HG02588 (cell line): ENCODE data around the gene GJB2.
"Not testable (repeated sequence)": the region's sequence is repeated elsewhere in the genome, so short reads cannot be mapped to it uniquely, and the experiment has no call there.

ENCODE experiments used
- ATAC-seq: cut with Tn5 transposase; IDR thresholded peaks from one replicate; pipeline ENCODE4 v1.9.1; 2021; ENCODE audit warnings: mild to moderate bottlenecking, moderate library complexity; ENCODE audit not compliant: unreplicated experiment

GJB2 gene

DNA sequence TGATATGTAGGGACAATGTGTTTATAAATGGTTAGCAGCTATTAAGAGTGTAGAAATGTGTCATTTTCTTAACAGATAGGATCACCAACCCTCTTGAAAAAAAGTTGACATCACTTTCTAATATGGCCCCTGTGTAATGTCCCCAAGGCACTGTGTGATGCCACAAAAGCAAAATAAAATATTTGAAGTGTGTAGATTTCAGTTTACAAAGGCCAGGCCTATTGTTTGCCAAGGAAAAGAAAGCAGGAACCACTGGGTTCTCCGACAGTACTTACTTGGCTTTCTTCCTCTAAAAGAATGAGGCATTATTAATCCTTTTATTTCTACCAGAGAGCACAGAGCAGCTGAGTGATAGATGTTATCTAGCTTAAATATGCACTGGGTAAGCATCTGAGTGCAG is 21.4 kb downstream of the GJB2 start:
- no peak for ATAC-seq

DNA sequence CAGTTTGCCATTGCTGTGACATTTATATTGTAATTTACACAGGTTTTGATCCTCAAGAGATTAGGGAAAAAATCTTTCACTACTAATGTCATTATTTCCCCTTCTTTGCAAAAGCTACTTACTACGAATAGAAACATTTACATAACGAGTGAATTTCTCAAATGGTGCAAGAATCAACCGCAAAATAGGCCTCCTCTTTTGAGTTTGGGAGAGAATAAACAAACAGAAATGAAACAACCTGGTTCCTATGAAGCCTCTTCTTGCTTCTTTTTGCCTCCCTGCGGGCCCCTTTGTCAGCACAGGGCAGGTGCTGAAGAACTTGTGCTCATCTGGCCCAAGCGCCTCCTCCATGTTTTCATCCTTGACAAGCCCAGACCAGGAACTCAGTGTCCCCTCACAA is 21.8 kb downstream of the GJB2 start:
- ATAC-seq, result no peak

DNA sequence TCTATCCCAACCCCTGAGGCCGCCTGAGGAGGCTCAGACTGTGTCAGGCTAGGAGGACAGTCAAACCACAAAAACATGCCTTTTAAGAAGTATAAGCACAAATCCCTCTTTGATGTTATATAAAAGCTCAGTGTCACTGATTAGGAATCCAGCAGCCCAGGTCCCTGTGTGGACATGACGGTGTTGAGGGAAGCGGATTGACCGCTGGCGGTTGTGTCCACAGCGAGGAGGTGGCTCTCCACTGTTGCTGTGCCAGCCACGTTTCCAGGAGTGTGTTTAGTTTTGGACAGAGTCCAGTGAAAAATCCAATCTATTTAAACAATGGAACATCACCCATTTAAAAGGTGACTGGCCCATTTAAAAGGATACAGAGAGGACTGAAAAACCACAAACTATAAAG is 24.3 kb downstream of the GJB2 start:
- ATAC-seq, result no peak

DNA sequence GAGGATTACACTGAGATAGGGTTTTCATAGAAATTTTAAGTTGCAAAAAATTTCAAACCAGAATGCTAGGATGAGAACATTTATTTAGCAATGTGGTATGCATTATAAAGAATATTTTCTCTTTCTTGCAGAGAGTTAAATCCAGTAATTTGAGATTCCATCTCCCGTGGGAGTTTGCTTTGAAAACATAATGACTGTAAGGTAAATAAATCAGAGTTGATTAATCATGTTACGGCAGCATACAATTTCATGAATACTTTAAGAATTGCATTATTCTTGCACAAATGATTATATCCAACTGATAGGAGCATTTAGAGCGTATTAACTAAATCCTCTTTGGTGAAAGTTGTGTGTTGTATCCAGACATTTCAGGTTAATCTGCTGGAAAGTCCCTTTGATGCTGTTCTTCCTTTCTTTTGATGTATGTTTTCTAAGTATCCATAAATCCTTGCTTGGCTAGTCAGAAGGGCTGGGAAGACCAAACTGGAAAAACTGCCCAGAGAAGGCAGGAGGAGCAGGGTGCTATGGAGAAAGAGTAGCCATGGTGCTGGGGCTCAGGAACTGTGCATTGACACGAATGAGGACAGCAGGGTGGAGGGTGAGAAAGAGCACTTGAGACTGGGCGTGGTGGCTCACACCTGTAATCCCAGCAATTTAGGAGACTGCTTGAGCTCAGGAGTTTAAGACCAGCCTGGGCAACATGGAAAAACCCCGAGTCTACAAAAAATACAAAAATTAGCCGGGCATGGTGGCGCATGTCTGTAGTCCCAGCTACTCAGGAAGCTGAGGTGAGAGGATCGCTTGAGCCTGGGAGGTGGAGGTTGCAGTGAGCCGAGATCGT is 27.1 kb downstream of the GJB2 start:
- ATAC-seq, result no peak

DNA sequence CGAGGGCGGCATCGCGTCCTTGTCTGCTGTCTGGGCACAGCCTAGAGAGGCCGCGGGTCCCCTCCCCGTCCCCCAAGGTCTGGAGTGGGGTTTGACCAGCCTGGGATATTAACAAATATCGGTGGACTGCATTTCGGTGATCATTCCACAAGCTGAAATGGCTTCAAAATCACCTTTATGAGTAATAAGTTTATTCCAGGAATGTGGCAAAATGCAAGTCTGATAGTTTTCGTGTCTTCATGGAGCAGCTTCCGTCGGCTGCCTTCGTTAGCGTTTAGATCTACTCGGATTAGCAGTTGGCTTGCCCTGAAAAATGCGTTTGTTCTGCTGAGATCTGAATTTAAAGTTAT is 30.8 kb downstream of the GJB2 start:
- no peak for ATAC-seq

DNA sequence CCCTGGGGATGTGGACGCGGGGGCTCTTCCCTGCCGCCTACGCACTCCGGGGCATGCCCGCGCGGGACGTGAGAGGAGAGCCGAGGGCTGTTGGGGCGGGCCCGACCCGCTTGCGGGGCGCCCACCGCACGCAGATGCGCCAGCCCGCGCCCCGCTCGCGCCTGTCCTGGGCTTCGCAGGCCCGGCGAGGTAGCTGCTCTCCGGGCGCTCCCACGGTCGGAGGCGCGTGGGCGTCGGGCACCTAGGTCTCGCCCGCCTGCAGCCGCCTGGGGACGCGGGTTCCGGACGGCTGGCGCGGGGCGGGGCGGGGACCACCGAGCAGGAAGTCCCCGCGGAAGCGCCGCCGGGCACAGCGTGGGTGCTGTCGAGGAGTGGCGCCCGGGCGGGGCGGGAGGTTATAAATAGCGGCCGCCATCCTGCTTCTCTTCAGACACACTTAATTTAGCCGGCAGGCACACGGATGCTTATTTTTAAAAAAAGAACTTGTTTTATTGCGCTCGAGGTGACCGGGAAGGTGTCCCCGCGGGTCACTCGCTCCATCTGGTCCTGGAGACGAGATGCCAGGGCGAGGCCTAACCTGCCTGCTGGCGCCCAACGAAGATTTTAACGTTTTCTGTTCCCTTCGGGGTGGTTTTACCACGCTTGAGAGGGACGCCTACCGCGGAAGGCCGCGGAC is 31.3 kb downstream of the GJB2 start:
- ATAC-seq, result peak; percentile 56

DNA sequence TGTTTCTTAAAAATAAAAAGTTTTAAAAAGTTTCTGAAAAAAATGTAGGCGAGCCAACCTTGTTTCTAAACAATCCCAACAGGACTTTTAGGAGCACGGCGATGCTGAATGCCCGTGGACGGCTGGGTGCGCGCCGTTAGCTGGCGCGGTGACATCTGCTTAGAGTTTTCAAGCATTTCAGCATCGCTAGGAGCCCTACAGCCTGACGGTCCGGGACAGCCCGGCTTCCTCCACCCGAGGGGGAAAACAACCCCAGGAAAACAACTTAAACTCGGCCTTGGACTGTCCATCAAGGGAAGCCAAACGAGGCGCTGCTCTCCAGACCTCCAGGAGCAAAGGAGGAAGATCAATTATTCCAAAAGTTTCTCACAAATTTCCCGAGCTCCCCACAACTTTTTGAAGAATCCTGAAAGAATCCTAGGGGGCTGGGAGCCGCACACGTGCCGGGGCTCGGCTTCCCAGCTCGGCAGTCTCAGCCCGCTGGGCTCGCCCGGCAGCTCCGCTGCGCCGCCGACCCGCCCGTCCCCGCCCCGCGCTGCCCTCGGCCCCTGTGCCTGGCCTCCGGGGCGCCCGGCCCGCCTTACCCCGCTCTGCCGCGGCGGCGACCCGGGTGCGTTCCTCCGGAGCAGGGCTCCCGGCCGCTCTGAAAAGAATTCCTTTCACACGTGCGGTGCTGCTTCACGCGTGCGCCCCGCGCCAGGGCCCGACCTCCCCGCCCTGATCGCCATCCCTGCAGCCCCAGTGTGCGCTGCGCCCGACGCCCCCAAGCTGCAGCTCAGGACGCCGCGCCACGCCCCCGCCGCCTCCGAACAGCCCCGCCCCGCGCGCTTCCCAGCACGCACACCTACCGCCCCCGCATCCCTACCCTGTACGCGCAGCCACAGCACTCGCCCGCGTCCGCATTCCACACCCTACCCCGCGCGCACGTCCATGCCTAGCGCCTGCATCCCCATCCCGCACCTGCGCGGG is 32.1 kb downstream of the GJB2 start, which contains the start of gene GJA3:
Gene GJA3 (minus strand): TSS at position 747 of the 969 bp plus-strand sequence. CDS start 17,764 bp downstream, outside the sequence.
- peak; percentile 65 for ATAC-seq

DNA sequence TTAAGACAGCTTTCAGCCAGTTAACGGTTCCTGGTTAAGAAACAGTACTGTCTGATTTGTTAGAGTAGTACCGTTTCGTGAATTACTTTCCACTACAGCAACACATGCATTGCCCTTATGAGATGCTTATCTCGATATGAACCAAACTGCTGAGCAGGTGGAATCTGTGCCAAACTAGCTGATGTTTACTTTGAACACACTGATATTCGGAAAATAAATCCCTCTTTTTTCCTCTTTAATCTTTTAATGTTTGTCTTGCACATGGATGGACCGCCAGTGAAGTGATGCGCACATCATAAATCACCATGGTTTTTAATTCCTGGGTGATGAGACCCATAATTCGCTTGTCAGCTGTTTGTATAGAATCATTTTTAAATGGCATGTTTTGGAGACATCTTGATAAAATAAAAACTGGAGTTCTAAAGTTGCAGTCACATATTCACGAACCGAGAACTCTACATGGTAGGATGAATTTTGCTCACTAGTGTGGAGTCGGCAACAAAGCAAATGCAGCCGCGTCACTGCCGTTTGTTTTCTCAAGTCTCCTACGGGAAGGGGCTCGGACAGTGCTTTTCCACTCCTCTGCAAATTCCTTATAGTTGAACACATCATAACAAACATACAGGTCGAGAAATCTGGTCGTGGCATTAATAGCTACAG is 33.0 kb downstream of the GJB2 start:
- no peak for ATAC-seq

DNA sequence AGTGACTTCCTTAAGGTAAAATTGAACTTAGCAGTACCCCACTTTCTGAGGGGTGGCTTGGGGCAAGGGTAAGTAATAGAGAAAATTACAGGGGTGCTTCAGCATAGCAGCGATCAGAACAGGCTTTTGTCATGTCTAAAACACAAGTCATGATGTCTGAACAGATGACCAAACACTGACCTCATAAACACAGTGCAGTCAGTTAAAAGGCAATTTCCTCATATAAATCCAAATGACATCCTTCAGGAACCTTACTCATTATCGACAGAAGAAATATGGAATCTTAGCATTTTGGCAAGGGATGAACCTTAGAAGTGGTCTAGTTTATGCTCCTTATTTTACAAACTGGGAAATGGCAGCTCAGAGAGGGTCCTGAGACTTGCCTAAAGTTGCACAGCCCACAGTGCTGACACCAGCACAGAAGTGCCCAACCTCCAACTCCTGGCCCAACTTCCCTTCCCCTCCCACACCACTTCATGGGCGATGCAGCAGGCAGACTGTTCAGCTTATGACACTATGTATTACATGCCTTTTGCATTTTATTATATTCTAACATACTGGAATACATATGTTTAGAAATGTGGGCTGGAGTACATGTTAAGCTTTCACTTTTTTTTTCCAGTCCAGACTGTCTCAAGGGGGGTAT is 35.5 kb downstream of the GJB2 start:
- ATAC-seq, result no peak

DNA sequence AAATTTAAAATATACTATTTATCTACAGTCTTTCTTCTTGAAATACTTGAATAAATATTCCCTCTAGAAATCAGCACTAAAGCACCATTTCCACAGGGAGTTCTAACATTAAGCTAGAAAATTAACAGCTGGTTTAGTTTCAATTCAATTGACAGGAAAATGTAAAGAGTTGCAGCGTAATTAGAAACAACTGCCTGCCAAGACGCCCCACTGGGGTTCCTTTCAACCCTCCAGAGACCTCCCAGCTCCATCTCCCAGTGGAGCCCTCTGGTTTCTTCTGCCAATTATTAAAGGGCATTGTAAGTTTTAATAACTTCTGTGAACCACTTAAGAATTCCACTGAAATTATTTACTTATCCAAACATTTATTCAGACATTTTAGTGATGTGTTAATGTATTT is 36.0 kb downstream of the GJB2 start:
- ATAC-seq, result no peak

DNA sequence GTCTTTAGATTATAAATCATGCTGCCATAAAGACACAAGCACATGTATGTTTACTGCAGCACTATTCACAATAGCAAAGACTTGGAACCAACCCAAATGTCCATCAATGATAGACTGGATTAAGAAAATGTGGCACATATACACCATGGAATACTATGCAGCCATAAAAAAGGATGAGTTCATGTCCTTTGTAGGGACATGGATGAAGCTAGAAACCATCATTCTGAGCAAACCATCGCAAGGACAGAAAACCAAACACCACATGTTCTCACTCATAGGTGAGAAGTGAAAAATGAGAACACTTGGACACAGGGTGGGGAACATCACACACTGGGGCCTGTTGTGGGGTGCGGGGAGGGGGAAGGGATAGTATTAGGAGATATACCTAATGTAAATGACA is 39.4 kb downstream of the GJB2 start:
- not testable (repeated sequence) for ATAC-seq

DNA sequence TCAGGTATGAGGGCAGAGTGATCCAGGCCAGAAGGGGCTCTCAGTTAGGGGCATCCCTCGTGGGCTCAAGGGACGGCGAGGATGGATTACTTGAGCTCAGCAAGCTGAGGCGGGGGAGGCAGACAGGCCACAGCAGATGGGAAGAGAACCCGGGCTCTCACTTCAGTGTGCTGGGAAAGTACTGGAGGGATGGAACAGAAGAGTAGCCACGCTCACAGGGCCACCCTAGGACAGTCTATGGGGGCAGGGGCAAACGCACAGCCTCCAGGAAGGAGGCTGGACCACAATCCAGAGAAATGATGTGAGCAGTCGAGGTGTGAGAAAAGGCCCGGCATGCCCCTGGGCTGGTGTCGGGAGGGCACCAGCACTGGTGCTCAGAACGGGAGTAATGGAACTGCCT is 41.1 kb downstream of the GJB2 start:
- no peak for ATAC-seq

DNA sequence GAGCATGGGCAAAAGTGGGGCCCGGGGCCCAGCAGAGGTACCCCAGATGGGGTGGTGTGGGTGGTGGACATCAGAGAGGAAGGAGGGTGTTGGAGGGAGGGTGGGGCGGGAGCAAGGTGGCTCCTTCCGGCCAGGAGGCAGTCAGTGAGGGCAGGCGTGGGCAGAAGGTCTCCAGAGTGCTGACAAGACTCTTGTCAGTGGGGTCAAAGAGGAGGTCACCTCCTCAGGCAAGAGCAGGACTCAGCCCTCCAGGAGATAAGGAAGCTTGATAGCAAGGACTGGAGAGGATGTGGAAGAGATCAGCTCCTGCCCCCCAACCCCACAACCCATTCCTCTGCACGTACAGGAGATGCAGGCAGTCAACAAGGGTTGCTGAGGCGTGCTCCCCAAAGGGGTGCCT is 41.7 kb downstream of the GJB2 start:
- no peak for ATAC-seq

DNA sequence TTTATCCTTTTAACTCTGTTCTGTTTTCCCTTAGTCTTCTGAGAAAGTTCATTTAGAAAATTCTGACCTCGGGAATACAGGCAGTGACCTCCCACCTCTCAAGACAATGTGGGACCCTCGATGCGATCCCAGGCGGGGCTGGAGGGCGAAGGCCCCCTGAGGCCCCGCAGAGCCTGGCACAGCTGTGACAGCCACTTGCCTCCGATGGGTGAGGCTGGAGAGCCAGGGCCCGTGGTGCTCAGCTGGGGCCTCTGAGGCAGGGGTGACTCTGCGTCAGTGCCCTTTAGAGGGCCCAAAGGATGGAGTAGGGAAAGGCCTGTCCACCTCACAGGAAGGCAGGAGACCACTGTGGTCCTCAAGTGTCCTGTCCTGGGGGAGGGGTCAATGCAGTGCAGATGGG is 42.2 kb downstream of the GJB2 start:
- ATAC-seq, result no peak

DNA sequence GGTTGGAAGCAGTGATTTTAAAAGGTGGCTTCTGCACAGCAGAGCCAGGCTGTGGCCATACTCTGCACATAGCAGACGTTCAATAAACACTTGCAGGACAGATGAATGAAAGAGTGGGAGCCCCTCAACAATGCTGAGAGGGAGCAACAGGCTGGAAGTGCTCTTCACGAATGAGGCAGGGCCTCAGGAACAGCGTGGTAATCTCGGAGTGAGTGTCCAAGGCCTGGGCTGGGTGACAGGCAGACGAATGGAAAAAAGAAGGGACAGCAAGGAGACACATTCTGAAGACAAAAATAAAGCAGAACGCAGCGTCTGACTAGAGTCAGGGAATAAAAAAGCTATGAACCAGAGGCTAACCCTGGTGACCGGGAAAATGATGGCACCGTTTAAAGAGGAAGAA is 43.0 kb downstream of the GJB2 start:
- no peak for ATAC-seq

DNA sequence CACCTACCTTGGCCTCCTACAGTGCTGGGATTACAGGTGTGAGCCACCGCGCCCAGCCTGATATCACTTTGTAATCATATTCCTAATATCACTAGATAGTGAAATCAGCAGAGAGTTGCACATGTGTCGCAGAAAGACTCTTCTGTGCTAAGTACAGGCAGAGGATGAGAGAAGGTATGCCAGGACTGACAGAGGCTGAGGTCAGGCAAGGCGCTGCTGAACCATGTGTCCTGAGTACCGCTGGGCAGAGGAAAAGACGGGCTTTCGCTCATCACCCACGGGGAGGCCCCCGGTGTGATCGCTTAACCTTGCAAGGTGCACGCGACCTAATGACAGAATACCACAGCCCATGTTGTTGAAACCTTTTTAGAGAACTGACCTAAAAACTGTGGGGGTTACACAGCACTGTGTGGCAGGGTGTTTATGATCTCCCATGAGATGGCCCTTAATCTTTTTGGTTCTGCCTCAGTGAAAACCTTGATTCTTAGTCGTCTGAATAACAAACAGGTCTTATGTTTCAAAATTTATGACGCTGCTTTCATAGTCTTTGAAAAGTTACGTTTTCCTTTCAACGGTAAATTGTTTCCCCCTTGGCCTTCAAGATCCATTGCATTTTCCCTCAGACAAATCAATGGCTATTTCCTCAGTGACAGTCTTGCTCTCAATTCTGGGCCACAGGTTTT is 44.1 kb downstream of the GJB2 start:
- no peak for ATAC-seq

DNA sequence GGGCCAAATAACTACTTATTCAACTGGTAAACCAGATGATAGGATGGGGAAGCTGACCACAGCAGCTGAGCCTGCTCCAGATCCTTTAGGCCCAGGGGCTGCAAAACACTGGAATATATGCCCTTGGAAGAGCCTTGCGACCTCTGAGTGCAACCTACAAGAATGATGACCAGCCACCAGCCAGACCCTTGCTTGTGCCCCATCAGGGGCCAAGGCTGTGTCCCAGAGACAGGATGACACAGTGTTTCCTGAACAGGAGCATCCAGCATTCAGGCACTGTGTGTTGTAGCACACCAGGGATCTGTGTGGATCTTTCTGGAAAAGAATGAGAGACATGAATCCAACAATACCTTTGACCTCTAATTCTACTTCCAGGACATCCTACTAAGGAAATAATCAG is 46.4 kb downstream of the GJB2 start:
- no peak for ATAC-seq

DNA sequence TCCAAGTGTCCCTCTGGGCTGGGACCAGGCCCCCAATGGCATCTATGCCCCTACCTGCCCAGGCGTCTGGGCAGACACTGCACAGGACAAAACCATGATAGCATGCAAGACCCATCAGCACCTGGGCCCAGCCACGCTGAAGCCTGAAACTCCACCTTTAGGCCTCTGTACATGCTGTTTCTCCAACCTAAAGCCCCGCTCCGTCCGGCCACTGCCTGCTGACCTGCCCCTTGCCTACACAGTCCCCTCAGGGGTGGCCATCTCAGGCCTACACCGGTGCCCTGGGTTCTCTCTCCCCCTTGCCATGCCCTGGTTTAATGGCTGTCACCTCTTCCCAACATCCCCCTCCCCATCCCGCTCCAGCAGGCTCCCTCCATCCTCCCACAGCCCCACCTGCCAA is 47.2 kb downstream of the GJB2 start:
- no peak for ATAC-seq

DNA sequence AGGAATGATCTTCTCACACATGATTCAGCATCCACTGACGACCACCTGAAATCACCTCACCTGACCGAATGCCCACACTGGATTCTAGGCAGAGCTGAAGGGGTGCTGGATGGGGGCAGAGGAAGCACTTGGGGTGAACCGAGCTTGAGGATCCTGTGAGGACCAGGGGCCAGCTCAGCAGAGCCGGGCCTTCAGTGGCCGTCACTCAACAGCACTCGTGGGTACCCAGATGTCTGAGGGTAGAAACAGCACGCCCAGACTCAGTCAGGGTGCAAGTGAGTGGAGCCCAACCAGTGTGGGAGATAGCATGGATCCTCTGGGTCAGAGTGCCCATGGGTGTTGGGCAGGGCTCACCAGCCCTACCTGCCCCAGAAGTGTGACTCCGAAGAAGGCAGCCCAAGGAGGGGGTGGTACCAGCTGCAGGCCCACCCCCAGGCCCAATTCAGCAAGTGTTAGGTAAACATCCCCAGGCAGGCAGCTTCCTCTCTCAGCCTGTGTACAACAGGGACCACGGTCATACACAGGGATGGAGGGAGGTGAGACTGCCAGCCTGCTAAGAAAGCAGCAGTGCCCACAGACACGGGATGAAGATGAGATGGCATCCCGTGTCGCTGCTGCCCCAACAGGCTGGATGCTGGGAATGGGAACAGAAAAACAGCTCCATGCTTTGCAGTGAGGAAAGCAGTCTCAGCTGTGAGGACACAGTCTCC is 48.4 kb downstream of the GJB2 start:
- ATAC-seq, result no peak
